Trophoblast cell (in vitro differentiated cells and primary cell): ENCODE results near the gene SBF2.
A peak's percentile ranks its signal among the peaks of the same experiment; 100 is the strongest.

Experiments used
- DNase-seq, 2 donors: peaks; one replicate each; pipeline ENCODE4 v3.0.0-alpha.2; 2016
- H2AFZ ChIP-seq: 2 replicates; pipeline ENCODE4 v1.6.1; 2013; ENCODE audit warnings: low read length, moderate library complexity, mild to moderate bottlenecking; ENCODE audit not compliant: insufficient read depth, poor library complexity
- H2AK5ac ChIP-seq: 2 replicates; pipeline ENCODE4 v1.6.1; 2013; ENCODE audit warnings: mild to moderate bottlenecking, low read length
- H2BK120ac ChIP-seq: 2 replicates; pipeline ENCODE4 v1.6.1; 2013; ENCODE audit warnings: low read length, mild to moderate bottlenecking, moderate library complexity; ENCODE audit not compliant: insufficient read depth, poor library complexity
- H2BK12ac ChIP-seq: 2 replicates; pipeline ENCODE4 v1.6.1; 2013; ENCODE audit warnings: mild to moderate bottlenecking, low read length, moderate library complexity
- H2BK5ac ChIP-seq: 2 replicates; pipeline ENCODE4 v1.6.1; 2013; ENCODE audit warnings: low read length, low read depth, moderate library complexity, mild to moderate bottlenecking; ENCODE audit not compliant: poor library complexity
- H3K14ac ChIP-seq: 2 replicates; pipeline ENCODE4 v1.6.1; 2013; ENCODE audit warnings: mild to moderate bottlenecking, low read length
- H3K18ac ChIP-seq: 2 replicates; pipeline ENCODE4 v1.6.1; 2013; ENCODE audit warnings: mild to moderate bottlenecking, low read length
- H3K23ac ChIP-seq: 2 replicates; pipeline ENCODE4 v1.6.1; 2013; ENCODE audit warnings: low read length
- H3K27ac ChIP-seq: 2 replicates; pipeline ENCODE4 v1.5.1; 2013; ENCODE audit warnings: low read depth, mild to moderate bottlenecking, inconsistent platforms, low read length, moderate library complexity
- H3K27me3 ChIP-seq: 2 replicates; pipeline ENCODE4 v1.6.1; 2013; ENCODE audit warnings: inconsistent platforms, mild to moderate bottlenecking, low read length, moderate library complexity; ENCODE audit not compliant: insufficient read depth
- H3K36me3 ChIP-seq, 2 experiments: 1 replicate in 1 of 2; 2 replicates in 1 of 2; pipeline ENCODE4 v1.6.1; 2013; ENCODE audit warnings: low read length in 2 of 2, mild to moderate bottlenecking in 2 of 2, moderate library complexity in 1 of 2; ENCODE audit not compliant: insufficient read depth in 2 of 2, control insufficient read depth in 1 of 2
- H3K4ac ChIP-seq: 2 replicates; pipeline ENCODE4 v1.6.1; 2013; ENCODE audit warnings: low read depth, mild to moderate bottlenecking, low read length, moderate library complexity
- H3K4me1 ChIP-seq, 2 experiments: 1 replicate in 1 of 2; 2 replicates in 1 of 2; pipeline ENCODE4 v1.6.1; 2013; ENCODE audit warnings: low read length in 2 of 2, mild to moderate bottlenecking in 2 of 2, moderate library complexity in 1 of 2; ENCODE audit not compliant: insufficient read depth in 2 of 2, control insufficient read depth in 1 of 2
- H3K4me2 ChIP-seq: 2 replicates; pipeline ENCODE4 v1.6.1; 2013; ENCODE audit warnings: inconsistent platforms, mild to moderate bottlenecking, low read length, moderate library complexity
- H3K4me3 ChIP-seq: 2 replicates; pipeline ENCODE4 v1.5.1; 2013; ENCODE audit warnings: mild to moderate bottlenecking, low read depth, low read length, inconsistent platforms
- H3K79me1 ChIP-seq: one replicate; pipeline ENCODE4 v1.6.1; 2013; ENCODE audit warnings: low read length
- H3K79me2 ChIP-seq: 2 replicates; pipeline ENCODE4 v1.6.1; 2013; ENCODE audit warnings: low read length, mild to moderate bottlenecking; ENCODE audit not compliant: control insufficient read depth, insufficient read depth, poor library complexity
- H3K9ac ChIP-seq: 2 replicates; pipeline ENCODE4 v1.6.1; 2013; ENCODE audit warnings: mild to moderate bottlenecking, low read length
- H3K9me3 ChIP-seq: 2 replicates; pipeline ENCODE4 v1.6.1; 2013; ENCODE audit warnings: low read depth, mild to moderate bottlenecking, control low read depth, inconsistent platforms, low read length; ENCODE audit not compliant: insufficient read depth
- H4K12ac ChIP-seq: 2 replicates; pipeline ENCODE4 v1.6.1; 2013; ENCODE audit warnings: low read depth, mild to moderate bottlenecking, low read length, moderate library complexity
- H4K8ac ChIP-seq: 2 replicates; pipeline ENCODE4 v1.6.1; 2013; ENCODE audit warnings: low read depth, mild to moderate bottlenecking, low read length, moderate library complexity
- H4K91ac ChIP-seq: one replicate; pipeline ENCODE4 v1.6.1; 2013; ENCODE audit warnings: low read depth, mild to moderate bottlenecking, low read length, moderate library complexity
- WGBS: extraction: QIAGEN DNeasy Blood & Tissue Kit; methylation state at CpG from one replicate; pipeline ENCODE4 v1.1.7; 2013; ENCODE audit warnings: missing lambda C conversion rate; ENCODE audit not compliant: insufficient read length, insufficient coverage; ENCODE audit errors: extremely low coverage; 5-methylcytosine and 5-hydroxymethylcytosine counted together

The SBF2 gene

GRCh38 chr11:9861860-9862725, 431.9 kb downstream of the SBF2 start:
- Histone ChIP-seq H3K79me1 (peaks cover 2% of the 10 kb centered on the region), H4K8ac (no peak overlapping the region), H3K4me3 (no peak overlapping the region), H3K14ac (no peak overlapping the region), H3K18ac (no peak overlapping the region), H3K23ac (no peak overlapping the region), H2AFZ (no peak overlapping the region), H3K4me2 (no peak overlapping the region), H3K9me3 (no peaks in the 10 kb centered on the region), H3K27me3 (no peaks in the 10 kb centered on the region), H4K12ac (no peak overlapping the region), H3K79me2 (no peaks in the 10 kb centered on the region), H3K36me3 (no peaks in the 10 kb centered on the region), H3K4ac (no peak overlapping the region), H2AK5ac (no peak overlapping the region), H2BK120ac (no peak overlapping the region), H3K4me1 (peaks cover 2 to 5% of the 10 kb centered on the region in 2 experiments), H4K91ac (peak overlapping the region; percentile 28), H3K27ac (no peak overlapping the region), H2BK5ac (peak overlapping the region; percentile 37), H2BK12ac (no peak overlapping the region), H3K9ac (peak overlapping the region; percentile 47)
- WGBS, result no CpG with 5 or more reads among the region's 4 CpGs
- DNase-seq, result peak; percentile 41 to 84

GRCh38 chr11:9859554-9860305, 434.3 kb downstream of the SBF2 start:
- Histone ChIP-seq H3K14ac (no peak overlapping the region), H3K27me3 (no peaks in the 10 kb centered on the region), H2BK120ac (no peak overlapping the region), H3K18ac (no peak overlapping the region), H3K4me1 (peaks cover 2 to 5% of the 10 kb centered on the region in 2 experiments), H3K4ac (no peak overlapping the region), H3K9me3 (no peaks in the 10 kb centered on the region), H3K36me3 (no peaks in the 10 kb centered on the region), H2AFZ (no peak overlapping the region), H3K9ac (no peak overlapping the region), H3K79me1 (peaks cover 2% of the 10 kb centered on the region), H4K8ac (no peak overlapping the region), H4K12ac (no peak overlapping the region), H3K4me3 (no peak overlapping the region), H2BK12ac (no peak overlapping the region), H2AK5ac (no peak overlapping the region), H3K4me2 (no peak overlapping the region), H3K79me2 (no peaks in the 10 kb centered on the region), H3K23ac (no peak overlapping the region), H4K91ac (no peak overlapping the region), H3K27ac (no peak overlapping the region), H2BK5ac (no peak overlapping the region)
- WGBS, result no CpG with 5 or more reads among the region's 5 CpGs
- DNase-seq, result no peak

GRCh38 chr11:9858822-9859221, 435.2 kb downstream of the SBF2 start:
- H3K27me3 ChIP-seq, result no peaks in the 10 kb centered on the region
- no CpG with 5 or more reads among the region's 2 CpGs for WGBS
- H2BK120ac ChIP-seq, result no peak overlapping the region

GRCh38 chr11:9858218-9858617, 435.8 kb downstream of the SBF2 start:
- Histone ChIP-seq H4K12ac (no peak overlapping the region), H2BK5ac (no peak overlapping the region), H3K9me3 (no peaks in the 10 kb centered on the region), H4K8ac (no peak overlapping the region), H3K9ac (no peak overlapping the region), H3K36me3 (no peaks in the 10 kb centered on the region), H3K4me1 (peaks cover 2 to 5% of the 10 kb centered on the region in 2 experiments), H3K79me1 (peaks cover 2% of the 10 kb centered on the region), H3K4ac (no peak overlapping the region), H2BK120ac (no peak overlapping the region), H3K27me3 (no peaks in the 10 kb centered on the region), H3K18ac (no peak overlapping the region), H4K91ac (no peak overlapping the region), H2AK5ac (no peak overlapping the region), H2AFZ (no peak overlapping the region), H3K4me3 (no peak overlapping the region), H3K23ac (no peak overlapping the region), H3K79me2 (no peaks in the 10 kb centered on the region), H3K4me2 (no peak overlapping the region), H3K27ac (no peak overlapping the region), H3K14ac (no peak overlapping the region), H2BK12ac (no peak overlapping the region)
- DNase-seq, result no peak
- no CpG with 5 or more reads among the region's 4 CpGs for WGBS

More at GRCh38 chr11:9858822-9859221, 435.2 kb downstream of the SBF2 start:
- Histone ChIP-seq H2BK12ac (no peak overlapping the region), H3K36me3 (no peaks in the 10 kb centered on the region), H3K4ac (no peak overlapping the region), H3K9me3 (no peaks in the 10 kb centered on the region), H2AFZ (no peak overlapping the region), H3K4me2 (no peak overlapping the region), H4K91ac (no peak overlapping the region), H3K23ac (no peak overlapping the region), H4K12ac (no peak overlapping the region), H3K18ac (no peak overlapping the region), H3K4me3 (no peak overlapping the region), H3K9ac (no peak overlapping the region), H3K79me2 (no peaks in the 10 kb centered on the region), H3K4me1 (peaks cover 2 to 5% of the 10 kb centered on the region in 2 experiments), H2BK5ac (no peak overlapping the region), H2AK5ac (no peak overlapping the region), H3K27ac (no peak overlapping the region), H3K79me1 (peaks cover 2% of the 10 kb centered on the region), H4K8ac (no peak overlapping the region), H3K14ac (no peak overlapping the region)
- no peak for DNase-seq
